Measurements from ENCODE around the gene STK39.

Gene STK39

GRCh38 chr2:168155680-168156079 is 91.7 kb downstream of the STK39 start:
- no peak for DNase-seq

- no peak for DNase-seq
Observed at GRCh38 chr2:168155046-168155445, 92.3 kb downstream of the STK39 start.

- DNase-seq = no peak
Observed at GRCh38 chr2:168152902-168153530, 94.4 kb downstream of the STK39 start.

- no peak for DNase-seq
Observed at GRCh38 chr2:168149986-168150385, 97.4 kb downstream of the STK39 start.

- no peak for DNase-seq
Observed at GRCh38 chr2:168149150-168149974, 98.0 kb downstream of the STK39 start.

GRCh38 chr2:168147830-168148794 is 99.3 kb downstream of the STK39 start:
- no peak for DNase-seq

- DNase-seq = no peak
Observed at GRCh38 chr2:168146892-168147810, 100.2 kb downstream of the STK39 start.

- DNase-seq = no peak
Observed at GRCh38 chr2:168145426-168146310, 101.7 kb downstream of the STK39 start.

- no peak for DNase-seq
Observed at GRCh38 chr2:168145011-168145410, 102.4 kb downstream of the STK39 start.

GRCh38 chr2:168143813-168144212 is 103.6 kb downstream of the STK39 start:
- no peak for DNase-seq

GRCh38 chr2:168140892-168141291 is 106.5 kb downstream of the STK39 start:
- DNase-seq = no peak

GRCh38 chr2:168139852-168140251 is 107.5 kb downstream of the STK39 start:
- no peak for DNase-seq

- DNase-seq = no peak
Observed at GRCh38 chr2:168138901-168139300, 108.5 kb downstream of the STK39 start.

GRCh38 chr2:168138374-168138773 is 109.0 kb downstream of the STK39 start:
- no peak for DNase-seq

- no peak for DNase-seq
Observed at GRCh38 chr2:168137510-168138180, 109.8 kb downstream of the STK39 start.

GRCh38 chr2:168136392-168136977 is 110.9 kb downstream of the STK39 start:
- peak; percentile 25 for DNase-seq

GRCh38 chr2:168135630-168136029 is 111.8 kb downstream of the STK39 start:
- no peak for DNase-seq

GRCh38 chr2:168135121-168135520 is 112.3 kb downstream of the STK39 start:
- no peak for DNase-seq

GRCh38 chr2:168134485-168134884 is 112.9 kb downstream of the STK39 start:
- DNase-seq = no peak

GRCh38 chr2:168132389-168132788 is 115.0 kb downstream of the STK39 start:
- DNase-seq = no peak

Measured in NCI-H446 treated with DMSO at 0.1 percent for 48 hours (cell line).